Endothelial cell of umbilical vein (primary cell): ENCODE results near the gene POLR3B. TPM values are rescaled to one million over a fixed set of nuclear protein-coding genes. Genes with fewer than 3 reads are reported as not detected.

Experiments used
- BruUV-seq: library from RNA; stranded (reverse); fragments of 400-500 nt; replicated peaks from 2 replicates; lab custom pipeline; 2021; lab: Mats Ljungman, UMichigan
- CTCF ChIA-PET: fragments of 300-600, 350-600 bp; sonication (Branson Sonifier 250); formaldehyde crosslinking; loops from one replicate; lab custom pipeline; 2021; ENCODE audit warnings: antibody characterized with exemption, inconsistent platforms; lab: Charles Lee
- POLR2A ChIA-PET: fragments of 300-600, 350-600 bp; sonication (Branson Sonifier 250); formaldehyde crosslinking; loops from one replicate; lab custom pipeline; 2021; ENCODE audit warnings: antibody characterized with exemption, inconsistent platforms; lab: Charles Lee
- DNase-seq: peaks from one replicate; pipeline ENCODE4 v3.0.0-alpha.2; 2011; ENCODE audit warnings: low read depth, low spot score
- FAIRE-seq: peaks from 2 replicates; lab custom pipeline; 2011; peaks lifted over from hg19 to GRCh38; lab: Jason Lieb, UNC
- H2AFZ ChIP-seq: 2 replicates; pipeline ENCODE4 v1.6.0; 2012; ENCODE audit warnings: low read depth, low read length, control low read depth, inconsistent platforms
- H3K27ac ChIP-seq: 2 replicates; pipeline ENCODE4 v1.5.1; 2011; ENCODE audit warnings: low read depth, mild to moderate bottlenecking, control low read depth, low read length, moderate library complexity; ENCODE audit not compliant: insufficient read depth
- H3K27me3 ChIP-seq, 2 experiments: 2 replicates each; pipeline versions ENCODE4 v1.6.0 to v1.6.1; 2011; ENCODE audit warnings: low read length in 2 of 2, mixed read lengths in 1 of 2; ENCODE audit not compliant: control insufficient read depth in 2 of 2, insufficient read depth in 2 of 2
- H3K36me3 ChIP-seq, 2 experiments: 2 replicates in 1 of 2; 3 replicates in 1 of 2; pipeline ENCODE4 v1.5.1; 2011; ENCODE audit warnings: low read length in 2 of 2, mild to moderate bottlenecking in 1 of 2, moderate library complexity in 1 of 2; ENCODE audit not compliant: control insufficient read depth in 2 of 2, insufficient read depth in 2 of 2; ENCODE audit errors: extremely low read depth in 1 of 2
- H3K4me1 ChIP-seq: 3 replicates; pipeline ENCODE4 v1.5.1; 2011; ENCODE audit warnings: mild to moderate bottlenecking, low read length; ENCODE audit not compliant: control insufficient read depth, insufficient read depth; ENCODE audit errors: extremely low read depth
- H3K4me2 ChIP-seq: 2 replicates; pipeline ENCODE4 v1.6.1; 2011; ENCODE audit warnings: low read length, control low read depth, mixed read lengths; ENCODE audit not compliant: insufficient read depth
- H3K4me3 ChIP-seq, 3 experiments: fragments of 200-600 bp in 1 of 3; sonication (generic), shearing (Covaris generic) in 1 of 3; replicated peaks in 1 of 3; 2 replicates each; pipeline ENCODE4 v1.5.1; 2011 to 2016; ENCODE audit warnings: control low read depth in 3 of 3, low read length in 3 of 3, mild to moderate bottlenecking in 2 of 3, inconsistent platforms in 1 of 3, low read depth in 1 of 3, moderate library complexity in 1 of 3; ENCODE audit not compliant: insufficient read depth in 1 of 3
- H3K79me2 ChIP-seq: 2 replicates; pipeline ENCODE4 v1.6.0; 2012; ENCODE audit warnings: low read length, inconsistent platforms; ENCODE audit not compliant: control insufficient read depth, insufficient read depth
- H3K9ac ChIP-seq: replicated peaks from 2 replicates; pipeline ENCODE3; 2011; ENCODE audit warnings: low read length, control low read depth; ENCODE audit not compliant: insufficient read depth; ENCODE audit errors: extremely low read depth
- H3K9me1 ChIP-seq: replicated peaks from 3 replicates; pipeline ENCODE4 v1.6.0; 2011; ENCODE audit warnings: mild to moderate bottlenecking, low read length; ENCODE audit not compliant: control insufficient read depth, insufficient read depth; ENCODE audit errors: extremely low read depth
- H3K9me3 ChIP-seq: replicated peaks from 2 replicates; pipeline ENCODE4 v1.5.1; 2012; ENCODE audit warnings: low read length, inconsistent platforms; ENCODE audit not compliant: control insufficient read depth, insufficient read depth
- H4K20me1 ChIP-seq: replicated peaks from 2 replicates; pipeline ENCODE3; 2011; ENCODE audit warnings: mild to moderate bottlenecking, low read length; ENCODE audit not compliant: control insufficient read depth, insufficient read depth; ENCODE audit errors: extremely low read depth
- CTCF ChIP-seq, 2 donors: IDR thresholded peaks; 1 replicate in 1 of 2; 2 replicates in 1 of 2; pipeline ENCODE4 v1.5.1; 2011; ENCODE audit warnings: low read length in 2 of 2, mild to moderate bottlenecking in 2 of 2, moderate library complexity in 2 of 2, control low read depth in 1 of 2, inconsistent platforms in 1 of 2, low read depth in 1 of 2; ENCODE audit not compliant: insufficient read depth in 1 of 2; ENCODE audit errors: extremely low read depth in 1 of 2
- EZH2 ChIP-seq: IDR thresholded peaks from 2 replicates; pipeline ENCODE4 v1.6.1; 2012; ENCODE audit warnings: borderline replicate concordance, low read depth, mild to moderate bottlenecking, moderate library complexity, low read length, inconsistent platforms; ENCODE audit not compliant: severe bottlenecking
- FOS ChIP-seq: IDR thresholded peaks from 2 replicates; pipeline ENCODE4 v1.6.1; 2011; ENCODE audit warnings: mild to moderate bottlenecking, low read length, moderate library complexity, borderline replicate concordance; ENCODE audit not compliant: insufficient read depth
- GATA2 ChIP-seq: IDR thresholded peaks from 2 replicates; pipeline ENCODE4 v1.7.0; 2011; ENCODE audit warnings: low read depth, mild to moderate bottlenecking, moderate library complexity, mixed read lengths, low read length; ENCODE audit not compliant: insufficient read length, insufficient read depth
- MAX ChIP-seq: IDR thresholded peaks from 2 replicates; pipeline ENCODE4 v1.6.1; 2011; ENCODE audit not compliant: insufficient read depth, insufficient read length
- MYC ChIP-seq: IDR thresholded peaks from one replicate; pipeline ENCODE4 v1.6.1; 2011; ENCODE audit warnings: mild to moderate bottlenecking, low read depth, low read length
- POLR2A ChIP-seq: IDR thresholded peaks from 2 replicates; pipeline ENCODE4 v1.6.1; 2012; ENCODE audit warnings: low read depth, mild to moderate bottlenecking, control low read depth, low read length
- POLR2AphosphoS5 ChIP-seq: IDR thresholded peaks from 2 replicates; pipeline ENCODE4 v1.6.1; 2012; ENCODE audit warnings: low read depth, mild to moderate bottlenecking, control low read depth, low read length, moderate library complexity; ENCODE audit not compliant: insufficient read depth
- dilution Hi-C: fragments of 300-500 bp; cut with MboI; formaldehyde crosslinking; loops from one replicate; pipeline ENCODE4 v1.15.0; 2019; ENCODE audit warnings: low sequenced_read_pairs; ENCODE audit not compliant: extremely low pct_ligation_motif_present
- intact Hi-C: fragments of 100-400 bp; cut with micrococcal nuclease; formaldehyde crosslinking; loops from one replicate; pipeline ENCODE4 v1.10.0; 2022
- polyA plus RNA-seq, 4 experiments: library from polyadenylated mRNA; depleted of rRNA in 3 of 4; stranded (reverse) in 3 of 4; unstranded in 1 of 4; fragments of >200 nt; gene quantifications; 2 replicates each; pipeline versions ENCODE4 v1.2.1 to v1.2.3, GENCODE V29; 2011 to 2012; ENCODE audit warnings: missing spikeins in 1 of 4
- total RNA-seq: library from RNA; stranded (reverse); gene quantifications from 2 replicates; pipeline ENCODE4 v1.2.3, GENCODE V29; 2021

Gene POLR3B
- total and polyA plus RNA-seq, 2 donors (not counting 3 experiments of a cell fraction or from before 2014, with no cell fraction given) = 6.0 to 12.3 TPM

GRCh38 chr12:106433055-106433454 lies 75.5 kb downstream of the POLR3B start:
- H4K20me1 ChIP-seq = no peaks in the 10 kb centered on the region
- CTCF ChIA-PET = no interaction called here
- dilution Hi-C loops = no loop called here
- intact Hi-C loops = no loop called here
- H3K36me3 ChIP-seq = peaks cover 0 to 2% of the 10 kb centered on the region in 2 experiments
- no TSS peak for BruUV-seq
- no peak overlapping the region for H3K4me3 ChIP-seq
- DNase-seq (no peak), FAIRE-seq (no peak)
- H3K4me1 ChIP-seq = no peaks in the 10 kb centered on the region
- H2AFZ ChIP-seq = no peak overlapping the region
- no peak overlapping the region for H3K27ac ChIP-seq
- no peaks in the 10 kb centered on the region for H3K79me2 ChIP-seq
- POLR2A ChIA-PET = no interaction called here
- TF ChIP-seq MYC = no peak
- TF ChIP-seq GATA2 = no peak
- TF ChIP-seq EZH2 = no peak
- no peak for TF ChIP-seq FOS
- no peak for TF ChIP-seq POLR2AphosphoS5
- H3K9ac ChIP-seq = no peak overlapping the region
- no peaks in the 10 kb centered on the region for H3K9me3 ChIP-seq
- H3K4me2 ChIP-seq = no peak overlapping the region
- H3K27me3 ChIP-seq = no peaks in the 10 kb centered on the region
- no peaks in the 10 kb centered on the region for H3K9me1 ChIP-seq

GRCh38 chr12:106434526-106434925 lies 77.0 kb downstream of the POLR3B start:
- FAIRE-seq (no peak), DNase-seq (no peak)
- intact Hi-C loops = no loop called here
- POLR2A ChIA-PET = no interaction called here
- Histone ChIP-seq H3K4me2 (no peak overlapping the region), H3K27me3 (no peaks in the 10 kb centered on the region), H3K4me3 (no peak overlapping the region), H3K27ac (no peak overlapping the region), H3K79me2 (no peaks in the 10 kb centered on the region), H3K9me1 (no peaks in the 10 kb centered on the region), H3K36me3 (peaks cover 0 to 2% of the 10 kb centered on the region in 2 experiments), H3K9me3 (no peaks in the 10 kb centered on the region), H2AFZ (no peak overlapping the region), H3K9ac (no peak overlapping the region), H4K20me1 (no peaks in the 10 kb centered on the region), H3K4me1 (no peaks in the 10 kb centered on the region)
- dilution Hi-C loops = no loop called here
- TF ChIP-seq MAX (no peak), POLR2A (no peak), POLR2AphosphoS5 (no peak), EZH2 (no peak), GATA2 (no peak), MYC (no peak), CTCF (IDR thresholded peaks at IDR 0.05; ENCODE audit: extremely low read depth in 1 of 2, insufficient read depth in 1 of 2, low read depth in 1 of 2, low read length in 2 of 2) (no peak), FOS (no peak)
- no TSS peak for BruUV-seq
- CTCF ChIA-PET = no interaction called here
